OCI-LY1 (cell line): ENCODE results near the gene LLGL2.

Source experiments
- CTCF ChIP-seq: fragments of 200-600 bp; sonication (generic), shearing (Covaris generic); IDR thresholded peaks from 2 replicates; pipeline ENCODE4 v1.5.1; 2017; ENCODE audit warnings: mild to moderate bottlenecking, antibody characterized with exemption, low read length, moderate library complexity, mixed read lengths
- EZH2 ChIP-seq: fragments of 200-600 bp; sonication (generic), shearing (Covaris generic); IDR thresholded peaks from 2 replicates; pipeline ENCODE4 v1.8.0; 2017; ENCODE audit warnings: borderline replicate concordance, mixed run types, mild to moderate bottlenecking, antibody characterized with exemption, low read length, moderate library complexity, mixed read lengths

- peak; percentile 52 for TF ChIP-seq CTCF
- TF ChIP-seq EZH2, result no peak
Observed at GRCh38 chr17:75589012-75589918, 63.8 kb downstream of the LLGL2 start.
